ENCODE data around the gene GPATCH8.

DNA sequence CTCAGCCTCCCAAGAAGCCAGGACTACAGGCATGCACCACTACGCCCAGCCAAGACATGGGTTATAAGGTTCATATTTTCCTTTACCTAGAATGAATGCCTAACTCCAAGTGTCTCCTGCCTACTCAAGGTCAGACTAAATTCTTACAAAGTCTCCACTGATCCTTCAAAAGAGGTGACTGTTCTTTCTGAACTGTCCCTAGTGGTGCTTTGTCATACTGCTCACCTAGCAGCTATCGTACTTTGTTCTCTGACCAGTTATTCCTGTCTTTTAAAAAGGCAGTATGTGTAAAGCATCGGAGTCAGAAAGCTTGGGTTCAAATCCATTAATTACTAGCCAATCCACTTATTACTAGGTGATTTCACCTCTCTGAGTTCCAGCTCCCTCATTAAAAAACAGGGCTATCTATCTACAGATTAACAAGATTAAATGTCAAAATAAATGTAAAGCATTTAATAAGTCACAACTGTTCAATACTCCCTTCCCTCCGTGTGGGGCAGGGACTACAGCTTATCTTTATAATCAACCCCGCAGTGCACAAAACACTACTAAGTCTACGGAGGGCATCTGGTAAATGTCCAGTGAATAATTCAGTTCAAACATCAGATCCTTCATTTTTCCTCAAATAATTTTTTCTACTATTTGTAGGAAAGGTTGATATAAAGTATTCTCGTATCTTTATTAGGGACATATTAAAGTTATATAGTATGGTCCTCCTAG is 93.7 kb downstream of the GPATCH8 start:
- TF ChIP-seq POLR2A (IDR thresholded peaks at IDR 0.05; ENCODE audit: low read length) = no peak
- no peak for TF ChIP-seq GATA1 (IDR thresholded peaks at IDR 0.05; ENCODE audit: low read depth, low read length)
